ENCODE measurements around the gene GAS2L1. TPM values are rescaled to one million over a fixed set of nuclear protein-coding genes. Genes with fewer than 3 reads are reported as not detected.

The GAS2L1 gene
- total RNA-seq, 1 donor from 2014 or later: 21.6 TPM

GRCh38 chr22:29330753-29331152 lies 24.3 kb downstream of the GAS2L1 start:
- no peaks in the 10 kb centered on the region for H3K9me3 Mint-ChIP-seq (ENCODE audit: unreplicated experiment)
- H3K4me3 Mint-ChIP-seq (ENCODE audit: unreplicated experiment): no peak overlapping the region
- peaks cover 7% of the 10 kb centered on the region for H3K4me1 Mint-ChIP-seq (ENCODE audit: unreplicated experiment)
- H3K27me3 Mint-ChIP-seq (ENCODE audit: unreplicated experiment): no peaks in the 10 kb centered on the region
- no peak overlapping the region for H3K27ac Mint-ChIP-seq (ENCODE audit: unreplicated experiment)
- no peak for TF ChIP-seq CTCF (IDR thresholded peaks at IDR 0.05)
- H3K36me3 Mint-ChIP-seq (ENCODE audit: unreplicated experiment): peaks cover 10% of the 10 kb centered on the region
- no peak for DNase-seq (ENCODE audit: extremely low spot score, unreplicated experiment)

- no peak overlapping the region for H3K27ac Mint-ChIP-seq (ENCODE audit: unreplicated experiment)
Measured at GRCh38 chr22:29331213-29331612, 24.8 kb downstream of the GAS2L1 start.

GRCh38 chr22:29331658-29332300 lies 25.3 kb downstream of the GAS2L1 start:
- H3K36me3 Mint-ChIP-seq (ENCODE audit: unreplicated experiment): peaks cover 13% of the 10 kb centered on the region
- no peaks in the 10 kb centered on the region for H3K27me3 Mint-ChIP-seq (ENCODE audit: unreplicated experiment)
- no peak overlapping the region for H3K27ac Mint-ChIP-seq (ENCODE audit: unreplicated experiment)
- no peak for DNase-seq (ENCODE audit: extremely low spot score, unreplicated experiment)
- no peak for TF ChIP-seq CTCF (IDR thresholded peaks at IDR 0.05)
- H3K4me1 Mint-ChIP-seq (ENCODE audit: unreplicated experiment): peaks cover 7% of the 10 kb centered on the region
- no peak overlapping the region for H3K4me3 Mint-ChIP-seq (ENCODE audit: unreplicated experiment)
- H3K9me3 Mint-ChIP-seq (ENCODE audit: unreplicated experiment): no peaks in the 10 kb centered on the region

More at GRCh38 chr22:29331213-29331612, 24.8 kb downstream of the GAS2L1 start:
- TF ChIP-seq CTCF (IDR thresholded peaks at IDR 0.05): no peak
- no peaks in the 10 kb centered on the region for H3K27me3 Mint-ChIP-seq (ENCODE audit: unreplicated experiment)
- H3K4me1 Mint-ChIP-seq (ENCODE audit: unreplicated experiment): peaks cover 7% of the 10 kb centered on the region
- peaks cover 11% of the 10 kb centered on the region for H3K36me3 Mint-ChIP-seq (ENCODE audit: unreplicated experiment)
- no peak for DNase-seq (ENCODE audit: extremely low spot score, unreplicated experiment)
- H3K4me3 Mint-ChIP-seq (ENCODE audit: unreplicated experiment): no peak overlapping the region
- H3K9me3 Mint-ChIP-seq (ENCODE audit: unreplicated experiment): no peaks in the 10 kb centered on the region

DNA sequence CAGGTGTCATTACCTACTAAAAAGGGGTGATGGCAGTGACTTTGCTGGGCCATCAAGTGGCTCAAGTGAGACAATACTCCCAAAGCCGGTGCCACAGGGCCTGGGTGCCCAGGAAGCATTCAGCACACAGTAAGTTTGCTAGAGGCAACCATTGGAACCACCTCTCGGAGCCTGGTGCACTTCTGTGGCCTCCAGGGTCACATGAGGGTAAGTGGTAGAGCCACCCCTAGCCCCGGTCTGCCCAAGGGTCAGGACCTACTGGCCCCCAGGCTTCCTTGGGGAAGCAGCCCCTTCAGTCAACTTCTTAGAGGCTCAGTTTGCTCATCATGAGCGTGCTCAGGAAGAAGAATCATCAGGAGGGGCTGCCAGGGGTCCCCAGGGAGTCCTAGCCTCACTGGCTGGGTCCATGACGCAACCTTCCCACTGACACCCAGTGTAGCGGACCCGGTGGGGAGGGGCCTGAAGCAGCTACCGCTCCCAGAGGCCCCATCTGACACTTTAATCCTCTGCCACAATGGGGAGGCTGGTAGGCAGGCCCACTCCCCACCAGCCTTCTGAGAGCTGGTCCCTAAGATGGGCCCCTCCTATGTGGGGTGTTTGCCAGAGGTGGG lies 26.5 kb downstream of the GAS2L1 start:
- Mint-ChIP-seq H3K36me3 (ENCODE audit: unreplicated experiment) (peaks cover 15% of the 10 kb centered on the region), H3K4me1 (ENCODE audit: unreplicated experiment) (peaks cover 7% of the 10 kb centered on the region), H3K9me3 (ENCODE audit: unreplicated experiment) (no peaks in the 10 kb centered on the region), H3K27ac (ENCODE audit: unreplicated experiment) (no peak overlapping the region), H3K27me3 (ENCODE audit: unreplicated experiment) (no peaks in the 10 kb centered on the region), H3K4me3 (ENCODE audit: unreplicated experiment) (no peak overlapping the region)
- DNase-seq (ENCODE audit: extremely low spot score, unreplicated experiment): no peak
- TF ChIP-seq CTCF (IDR thresholded peaks at IDR 0.05): no peak

GRCh38 chr22:29334148-29334547 lies 27.7 kb downstream of the GAS2L1 start:
- DNase-seq (ENCODE audit: extremely low spot score, unreplicated experiment): no peak
- TF ChIP-seq CTCF (IDR thresholded peaks at IDR 0.05): no peak
- Mint-ChIP-seq H3K27me3 (ENCODE audit: unreplicated experiment) (no peaks in the 10 kb centered on the region), H3K4me1 (ENCODE audit: unreplicated experiment) (peaks cover 7% of the 10 kb centered on the region), H3K9me3 (ENCODE audit: unreplicated experiment) (no peaks in the 10 kb centered on the region), H3K27ac (ENCODE audit: unreplicated experiment) (no peak overlapping the region), H3K36me3 (ENCODE audit: unreplicated experiment) (peaks cover 26% of the 10 kb centered on the region), H3K4me3 (ENCODE audit: unreplicated experiment) (no peak overlapping the region)
